ENCODE measurements around the gene LPAR3. TPM values are rescaled to one million over a fixed set of nuclear protein-coding genes. Genes with fewer than 3 reads are reported as not detected.

The LPAR3 gene
- total RNA-seq, 1 donor from 2014 or later = 6.4 TPM

GRCh38 chr1:84769636-84770035, 123.4 kb downstream of the LPAR3 start:
- Mint-ChIP-seq H3K27ac (no peak overlapping the region), H3K36me3 (no peaks in the 10 kb centered on the region), H3K4me3 (no peak overlapping the region), H3K4me1 (ENCODE audit: unreplicated experiment) (peaks cover 21% of the 10 kb centered on the region), H3K27me3 (peaks cover 16% of the 10 kb centered on the region), H3K9me3 (no peaks in the 10 kb centered on the region)
- no peak for DNase-seq (ENCODE audit: extremely low spot score, unreplicated experiment)
- TF ChIP-seq, protein P1, sequence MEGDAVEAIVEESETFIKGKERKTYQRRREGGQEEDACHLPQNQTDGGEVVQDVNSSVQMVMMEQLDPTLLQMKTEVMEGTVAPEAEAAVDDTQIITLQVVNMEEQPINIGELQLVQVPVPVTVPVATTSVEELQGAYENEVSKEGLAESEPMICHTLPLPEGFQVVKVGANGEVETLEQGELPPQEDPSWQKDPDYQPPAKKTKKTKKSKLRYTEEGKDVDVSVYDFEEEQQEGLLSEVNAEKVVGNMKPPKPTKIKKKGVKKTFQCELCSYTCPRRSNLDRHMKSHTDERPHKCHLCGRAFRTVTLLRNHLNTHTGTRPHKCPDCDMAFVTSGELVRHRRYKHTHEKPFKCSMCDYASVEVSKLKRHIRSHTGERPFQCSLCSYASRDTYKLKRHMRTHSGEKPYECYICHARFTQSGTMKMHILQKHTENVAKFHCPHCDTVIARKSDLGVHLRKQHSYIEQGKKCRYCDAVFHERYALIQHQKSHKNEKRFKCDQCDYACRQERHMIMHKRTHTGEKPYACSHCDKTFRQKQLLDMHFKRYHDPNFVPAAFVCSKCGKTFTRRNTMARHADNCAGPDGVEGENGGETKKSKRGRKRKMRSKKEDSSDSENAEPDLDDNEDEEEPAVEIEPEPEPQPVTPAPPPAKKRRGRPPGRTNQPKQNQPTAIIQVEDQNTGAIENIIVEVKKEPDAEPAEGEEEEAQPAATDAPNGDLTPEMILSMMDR (conservative IDR thresholded peaks at IDR 0.05) = no peak

- H3K36me3 Mint-ChIP-seq = no peaks in the 10 kb centered on the region
- no peaks in the 10 kb centered on the region for H3K9me3 Mint-ChIP-seq
- TF ChIP-seq, protein P1 (conservative IDR thresholded peaks at IDR 0.05) = no peak
- peaks cover 23% of the 10 kb centered on the region for H3K4me1 Mint-ChIP-seq (ENCODE audit: unreplicated experiment)
- H3K4me3 Mint-ChIP-seq = no peak overlapping the region
- H3K27ac Mint-ChIP-seq = no peak overlapping the region
- peaks cover 24% of the 10 kb centered on the region for H3K27me3 Mint-ChIP-seq
- DNase-seq (ENCODE audit: extremely low spot score, unreplicated experiment) = no peak
These were observed 124.4 kb downstream of the LPAR3 start for GRCh38 chr1:84768634-84769033.

DNA sequence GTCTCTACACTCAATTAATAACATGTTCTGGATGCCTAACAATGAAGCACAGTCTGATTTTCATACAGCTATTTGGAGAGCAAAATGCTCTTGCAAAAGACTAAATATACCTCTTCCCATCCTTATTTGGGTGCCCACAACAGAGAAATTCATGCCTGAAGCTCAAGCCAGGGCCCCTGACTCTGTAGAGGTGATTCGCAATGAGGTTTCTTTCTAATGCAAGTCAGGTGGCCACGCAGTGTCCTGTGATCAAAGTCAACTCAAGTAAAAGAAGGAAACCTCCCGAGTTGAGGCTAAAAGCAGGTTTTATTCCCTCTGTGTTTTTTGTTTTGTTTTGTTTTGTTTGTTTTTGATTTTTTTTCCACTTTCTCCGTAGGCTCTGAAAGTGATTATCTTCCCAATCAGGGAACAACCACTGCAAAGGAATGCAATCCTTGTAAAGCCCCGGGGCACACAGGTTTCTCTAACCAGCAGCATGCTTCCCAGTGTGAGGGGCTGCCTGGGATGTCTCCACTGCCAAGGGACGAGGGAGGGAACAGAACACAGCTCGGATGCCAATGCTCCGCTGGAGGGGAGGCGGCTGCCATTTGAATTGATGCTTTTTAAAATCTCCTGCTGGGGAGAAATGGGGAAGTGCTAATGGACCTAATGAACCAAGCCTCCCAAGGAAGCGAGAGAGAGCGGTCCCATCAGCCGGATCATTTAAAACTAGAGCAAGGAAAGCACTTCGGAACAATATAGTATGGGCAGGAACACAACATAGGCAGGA, 128.9 kb downstream of the LPAR3 start:
- Mint-ChIP-seq H3K27ac (no peak overlapping the region), H3K27me3 (peaks cover 22% of the 10 kb centered on the region)
- DNase-seq (ENCODE audit: extremely low spot score, unreplicated experiment) = no peak

DNA sequence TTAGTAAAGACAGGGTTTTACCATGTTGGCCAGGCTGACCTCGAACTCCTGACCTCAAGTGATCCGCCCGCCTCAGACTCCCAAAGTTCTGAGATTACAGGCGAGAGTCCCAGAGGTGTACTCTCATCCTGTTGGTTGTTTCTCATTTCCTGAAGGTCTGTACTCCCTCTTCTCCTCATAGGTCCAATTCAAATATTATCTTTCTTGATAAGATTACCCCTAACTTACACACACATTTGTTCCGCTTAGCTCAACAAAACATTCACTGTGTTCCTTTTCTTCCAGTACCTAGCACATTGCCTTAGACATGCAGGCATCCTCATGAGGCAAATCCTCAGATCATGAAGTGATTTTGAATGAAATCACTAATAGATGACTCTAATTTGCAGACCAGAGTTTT, 130.3 kb downstream of the LPAR3 start:
- H3K4me1 Mint-ChIP-seq (ENCODE audit: unreplicated experiment) = peaks cover 19% of the 10 kb centered on the region
- no peaks in the 10 kb centered on the region for H3K9me3 Mint-ChIP-seq
- H3K4me3 Mint-ChIP-seq = no peak overlapping the region
- peaks cover 22% of the 10 kb centered on the region for H3K27me3 Mint-ChIP-seq
- H3K27ac Mint-ChIP-seq = no peak overlapping the region
- H3K36me3 Mint-ChIP-seq = no peaks in the 10 kb centered on the region
- DNase-seq (ENCODE audit: extremely low spot score, unreplicated experiment) = no peak
- TF ChIP-seq, protein P1 (conservative IDR thresholded peaks at IDR 0.05) = no peak

More for the DNA sequence above, 128.9 kb downstream of the LPAR3 start:
- Mint-ChIP-seq H3K9me3 (no peaks in the 10 kb centered on the region), H3K4me1 (ENCODE audit: unreplicated experiment) (peaks cover 9% of the 10 kb centered on the region), H3K4me3 (no peak overlapping the region), H3K36me3 (no peaks in the 10 kb centered on the region)
- TF ChIP-seq, protein P1 (conservative IDR thresholded peaks at IDR 0.05) = no peak

Other genes starting within 250 kb of the LPAR3 start
- 22.2 and 34.0 TPM in 2 replicates for gene SSX2IP, start 202.7 kb downstream of the LPAR3 start, total RNA-seq (ENCODE audit: low replicate concordance)
- gene MCOLN2, start 103.9 kb upstream of the LPAR3 start, total RNA-seq (ENCODE audit: low replicate concordance) = 0.19 and 0.31 TPM in 2 replicates
- gene MCOLN3, start 155.3 kb upstream of the LPAR3 start, total RNA-seq (ENCODE audit: low replicate concordance) = 3.4 and 7.2 TPM in 2 replicates

Data from type B pancreatic cell (in vitro differentiated cells).